ENCODE measurements around the gene CDR2.
"Not testable (repeated sequence)": the region's sequence is repeated elsewhere in the genome, so short reads cannot be mapped to it uniquely, and the experiment has no call there.

CDR2 gene

DNA sequence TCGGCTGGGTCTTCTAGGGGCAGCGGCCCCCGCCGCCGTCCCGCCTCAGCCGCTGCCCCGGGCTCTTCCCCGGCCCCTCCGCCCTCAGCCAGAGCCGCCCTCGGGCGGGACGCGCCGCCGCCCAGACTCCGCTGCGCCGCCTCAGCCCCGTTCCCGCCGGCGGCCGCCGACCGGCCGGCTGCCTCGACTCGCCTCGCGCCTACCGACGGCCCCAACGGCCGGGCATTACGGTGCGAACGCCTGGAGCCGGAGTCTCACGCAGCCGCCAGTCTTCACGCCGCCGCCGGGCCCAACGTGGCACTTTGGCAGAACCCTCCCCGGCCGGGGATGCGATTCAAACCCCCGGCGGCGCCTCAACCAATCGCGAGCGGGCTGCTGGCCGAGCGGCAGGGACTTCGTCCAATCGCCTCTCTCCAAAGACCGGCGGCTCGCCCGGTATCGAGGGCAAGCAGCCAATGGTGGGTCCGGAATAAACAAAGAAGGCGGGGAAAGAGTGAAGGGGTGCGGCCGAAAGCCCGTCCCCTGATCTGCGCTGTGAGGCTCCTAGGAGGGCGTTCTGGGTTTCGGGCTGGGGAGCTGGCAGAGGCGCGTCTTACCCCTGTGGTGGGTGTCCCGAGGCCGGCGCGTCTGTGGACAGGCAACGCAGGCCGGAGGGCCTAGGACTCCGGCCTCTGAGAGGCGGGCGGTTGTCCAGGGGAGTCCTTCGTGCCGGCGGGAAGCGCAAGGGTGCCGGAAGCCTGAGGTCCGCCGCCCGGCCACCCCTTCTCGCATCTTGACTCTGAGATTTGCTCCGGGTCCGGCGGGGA lies at the start of gene CDR2:
CDR2 (minus strand) TSS at position 309 of the 806 bp plus-strand sequence. CDS start 310 bp downstream, outside the sequence.
- peak; percentile 95 for DNase-seq (ENCODE audit: low read depth, low spot score)

DNA sequence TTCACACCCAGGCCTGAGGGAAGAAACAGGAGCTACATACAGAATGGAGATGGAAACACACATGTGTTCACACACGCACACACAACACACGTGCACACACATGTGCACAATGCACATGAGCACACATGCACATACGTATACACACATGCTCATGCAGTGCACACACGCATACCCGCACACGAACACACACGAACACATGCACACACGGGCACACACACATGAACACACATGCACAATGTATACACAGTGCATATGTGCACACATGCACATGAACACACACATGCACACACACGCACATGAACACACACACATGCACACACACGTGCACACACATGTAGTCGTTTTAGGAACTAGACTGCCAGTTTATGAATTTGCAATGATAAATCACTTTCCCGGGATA lies 49.3 kb upstream of the CDR2 start:
- DNase-seq (ENCODE audit: low read depth, low spot score): no peak

DNA sequence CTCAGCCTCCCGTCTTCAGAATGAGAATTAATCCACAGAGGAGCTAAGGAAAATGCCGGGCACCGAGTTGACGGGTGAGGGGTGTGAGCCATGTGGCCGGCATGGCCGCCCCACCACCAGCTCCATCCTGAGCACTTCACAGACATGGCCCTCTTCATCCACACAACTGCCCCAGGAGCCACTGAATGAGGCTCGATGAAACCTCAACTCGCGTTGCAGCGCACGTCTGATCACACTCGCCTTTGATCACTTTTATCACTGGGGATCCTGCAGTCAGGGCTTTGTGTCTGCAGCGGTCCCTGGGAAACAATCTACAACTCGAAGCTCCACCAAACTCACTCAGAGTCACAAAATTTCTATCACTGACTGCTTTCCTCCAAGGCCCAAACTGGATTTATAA lies 46.7 kb upstream of the CDR2 start:
- DNase-seq (ENCODE audit: low read depth, low spot score): no peak

DNA sequence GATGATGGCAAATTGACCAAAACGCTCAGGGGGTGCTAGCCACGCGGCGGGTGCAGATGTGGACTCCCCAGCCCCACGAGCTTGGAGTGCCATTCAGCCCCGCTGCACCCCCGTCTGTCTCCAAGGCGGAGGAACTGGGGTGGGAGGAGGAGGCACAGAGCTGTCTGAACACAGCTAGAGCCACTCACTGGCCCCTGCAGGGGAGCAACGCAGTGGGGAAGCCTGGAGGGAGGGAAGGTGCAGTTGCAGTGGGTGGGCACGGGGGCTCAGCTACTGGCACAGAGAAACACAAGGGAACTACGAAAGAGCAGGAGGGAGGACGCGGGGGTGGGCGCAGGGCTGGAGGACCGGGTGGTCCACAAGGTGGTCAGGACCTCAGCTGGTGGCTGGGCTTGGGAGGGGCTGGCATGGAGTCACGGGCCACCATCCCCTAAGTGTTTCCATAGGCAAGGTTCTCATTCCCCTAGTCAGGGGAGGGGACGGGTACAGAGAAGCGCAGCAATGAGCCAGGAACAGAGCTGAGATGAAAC lies 46.3 kb upstream of the CDR2 start:
- no peak for DNase-seq (ENCODE audit: low read depth, low spot score)

- DNase-seq (ENCODE audit: low read depth, low spot score): no peak
These were observed 45.5 kb upstream of the CDR2 start for GRCh38 chr16:22419908-22420307.

DNA sequence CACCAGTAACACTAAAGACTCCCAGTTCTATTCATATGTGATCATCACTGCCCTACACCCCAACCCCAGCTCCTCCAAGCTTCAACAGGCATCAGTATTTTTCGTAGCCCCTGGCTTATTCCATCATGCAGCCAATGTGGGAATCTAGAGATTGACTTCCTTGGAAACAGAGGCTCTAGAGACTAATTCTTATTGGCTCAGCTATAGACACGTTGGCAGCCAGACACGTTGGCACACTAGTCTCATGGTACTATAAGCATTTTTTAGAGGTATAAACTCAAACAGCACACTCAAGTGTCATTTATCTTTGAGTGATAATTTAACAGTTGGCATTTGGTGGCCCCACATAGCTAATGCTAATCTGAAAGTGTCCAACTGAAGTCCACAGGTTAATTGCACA lies 44.4 kb upstream of the CDR2 start:
- DNase-seq (ENCODE audit: low read depth, low spot score): no peak

DNA sequence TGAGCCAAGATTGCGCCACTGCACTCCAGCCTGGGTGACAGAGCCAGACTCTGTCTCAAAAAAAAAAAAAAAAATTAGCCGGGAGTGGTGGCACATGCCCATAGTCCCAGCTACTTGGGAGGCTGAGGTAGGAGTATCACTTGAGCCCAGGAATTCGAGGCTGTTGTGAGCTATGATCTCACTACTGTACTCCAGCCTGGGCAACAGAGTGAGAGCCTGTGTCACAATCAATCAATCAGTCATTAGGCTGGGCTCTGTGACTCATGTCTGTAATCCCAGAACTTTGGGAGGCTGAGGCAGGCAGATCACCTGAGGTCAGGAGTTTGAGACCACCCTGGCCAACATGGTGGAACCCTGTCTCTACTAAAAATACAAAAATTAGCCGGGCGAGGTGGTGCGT lies 43.4 kb upstream of the CDR2 start:
- DNase-seq (ENCODE audit: low read depth, low spot score): not testable (repeated sequence)

DNA sequence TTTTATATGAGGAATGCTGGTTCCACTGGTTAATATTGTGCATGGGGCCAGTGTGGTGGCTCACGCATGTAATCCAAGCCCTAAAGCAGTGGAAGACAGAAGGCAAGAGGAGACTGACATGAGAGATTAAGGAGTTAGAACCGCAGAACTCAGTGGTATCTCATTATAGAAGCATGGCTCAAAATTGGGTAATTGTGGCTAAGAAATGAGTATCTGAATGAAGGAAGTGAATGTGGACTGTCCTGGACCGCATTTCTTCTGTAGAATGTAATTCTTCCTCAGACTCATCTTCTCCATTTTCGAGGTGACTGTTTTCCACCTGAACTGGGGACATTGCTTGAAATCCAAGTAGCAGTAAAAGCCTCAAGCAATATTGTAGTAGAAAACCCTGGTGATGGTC lies 42.6 kb upstream of the CDR2 start:
- no peak for DNase-seq (ENCODE audit: low read depth, low spot score)

DNA sequence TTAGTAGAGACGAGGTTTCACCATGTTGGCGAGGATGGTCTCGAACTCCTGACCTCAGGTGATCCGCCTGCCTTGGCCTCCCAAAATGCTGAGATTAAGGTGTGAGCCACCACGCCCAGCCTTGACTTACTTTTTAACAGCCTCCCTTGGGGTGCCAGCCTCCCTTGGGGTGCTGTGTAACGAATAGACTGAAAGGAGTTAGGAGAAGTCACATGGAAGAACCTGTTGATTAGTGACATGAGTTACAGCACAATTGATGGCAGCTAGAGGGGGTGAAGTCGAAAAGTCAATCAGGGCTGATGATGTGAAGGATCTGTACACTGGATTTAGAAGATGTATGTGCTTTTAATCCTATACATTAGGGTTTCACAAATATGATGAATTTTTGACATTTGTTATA lies 39.4 kb upstream of the CDR2 start:
- DNase-seq (ENCODE audit: low read depth, low spot score): no peak

DNA sequence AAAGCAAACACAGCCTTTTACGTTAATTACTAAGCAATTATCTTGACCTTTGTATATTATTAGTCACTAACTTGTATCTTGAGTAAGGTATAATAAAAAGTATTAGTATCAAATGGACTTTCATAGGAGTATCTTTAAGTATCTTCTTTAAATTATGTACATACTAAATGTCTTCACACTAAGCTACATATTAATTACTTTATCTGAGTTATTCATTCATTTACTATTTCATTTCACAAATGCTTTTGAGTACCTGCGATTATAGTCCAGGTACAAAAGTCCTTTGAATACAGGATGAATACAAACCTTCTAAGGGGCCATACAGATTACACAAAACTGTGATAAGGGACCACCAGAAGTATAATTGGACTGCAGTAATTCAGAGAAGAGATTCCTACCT lies 33.1 kb upstream of the CDR2 start:
- no peak for DNase-seq (ENCODE audit: low read depth, low spot score)

DNA sequence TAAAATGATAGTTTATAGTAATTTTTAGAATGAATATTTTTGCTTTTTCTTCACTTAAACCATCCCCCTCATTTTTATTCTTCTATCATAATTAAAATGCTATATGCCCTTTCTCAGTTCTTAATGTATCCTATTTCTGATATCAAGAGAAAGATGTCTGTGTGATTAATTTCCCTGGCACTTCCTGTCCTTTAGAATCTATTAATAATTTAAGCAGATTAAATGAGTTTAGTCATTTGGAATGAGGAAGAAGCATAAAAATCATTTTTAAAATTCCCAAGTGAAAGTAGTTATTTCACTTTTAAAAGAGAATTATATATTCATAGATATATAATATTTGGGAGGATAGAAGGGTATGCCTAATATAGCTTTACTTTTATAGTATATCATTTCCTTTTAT lies 27.8 kb upstream of the CDR2 start:
- no peak for DNase-seq (ENCODE audit: low read depth, low spot score)

DNA sequence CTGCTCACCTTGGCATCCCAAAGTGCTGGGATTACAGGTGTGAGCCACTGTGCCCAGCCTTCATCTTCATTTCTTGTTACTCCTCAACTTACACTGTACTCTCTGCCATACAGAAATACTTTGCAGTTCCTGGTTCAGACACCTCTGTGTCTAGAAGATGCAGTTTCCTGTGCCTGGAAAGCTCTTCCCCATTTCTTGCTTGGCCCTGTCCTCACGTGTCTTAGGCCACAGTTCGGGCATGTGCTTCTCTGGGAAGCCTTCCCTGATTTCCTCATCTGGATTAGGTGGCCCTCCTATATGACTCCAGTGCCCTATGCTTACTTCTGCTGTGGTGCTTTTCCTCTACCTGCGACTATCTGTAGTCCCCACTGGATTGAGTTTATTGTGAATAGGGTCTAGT lies 26.5 kb upstream of the CDR2 start:
- no peak for DNase-seq (ENCODE audit: low read depth, low spot score)

GRCh38 chr16:22397931-22398330 lies 23.5 kb upstream of the CDR2 start:
- DNase-seq (ENCODE audit: low read depth, low spot score): no peak

GRCh38 chr16:22397464-22397863 lies 23.0 kb upstream of the CDR2 start:
- DNase-seq (ENCODE audit: low read depth, low spot score): no peak

DNA sequence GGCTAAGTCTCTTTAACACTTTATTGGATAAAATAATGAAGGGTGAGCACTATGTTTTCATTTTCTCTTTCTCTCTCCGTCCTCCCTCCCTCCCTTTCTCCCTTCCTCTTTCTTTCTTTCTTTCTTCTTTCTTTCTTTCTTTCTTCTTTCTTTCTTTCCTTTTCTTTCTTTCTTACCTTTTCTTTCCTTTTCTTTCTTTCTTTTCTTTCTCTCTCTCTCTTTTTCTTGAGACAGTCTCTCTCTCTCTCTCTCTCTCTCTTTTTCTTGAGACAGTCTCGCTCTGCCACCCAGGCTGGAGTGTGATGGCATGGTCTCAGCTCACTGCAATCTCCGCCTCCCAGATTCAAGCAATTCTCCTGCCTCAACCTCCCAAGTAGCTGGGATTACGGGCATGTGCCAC lies 21.5 kb upstream of the CDR2 start:
- no peak for DNase-seq (ENCODE audit: low read depth, low spot score)

DNA sequence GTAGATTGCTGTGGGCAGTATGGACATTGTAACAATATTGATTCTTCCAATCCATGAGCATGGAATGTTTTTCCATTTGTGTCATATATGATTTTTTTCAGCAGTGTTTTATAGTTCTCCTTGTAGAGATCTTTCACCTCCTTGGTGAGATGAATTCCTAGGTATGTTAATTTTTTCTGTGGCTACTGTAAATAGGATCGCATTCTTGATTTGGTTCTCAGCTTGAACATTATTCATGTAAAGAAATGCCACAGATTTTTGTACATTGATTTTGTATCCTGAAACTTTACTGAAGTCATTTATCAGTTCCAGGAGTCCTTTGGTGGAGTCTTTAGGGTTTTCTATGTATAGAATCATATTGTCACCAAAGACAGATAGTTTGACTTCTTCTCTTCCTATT lies 19.7 kb upstream of the CDR2 start:
- DNase-seq (ENCODE audit: low read depth, low spot score): no peak

GRCh38 chr16:22388101-22388644 lies 13.8 kb upstream of the CDR2 start:
- DNase-seq (ENCODE audit: low read depth, low spot score): no peak

DNA sequence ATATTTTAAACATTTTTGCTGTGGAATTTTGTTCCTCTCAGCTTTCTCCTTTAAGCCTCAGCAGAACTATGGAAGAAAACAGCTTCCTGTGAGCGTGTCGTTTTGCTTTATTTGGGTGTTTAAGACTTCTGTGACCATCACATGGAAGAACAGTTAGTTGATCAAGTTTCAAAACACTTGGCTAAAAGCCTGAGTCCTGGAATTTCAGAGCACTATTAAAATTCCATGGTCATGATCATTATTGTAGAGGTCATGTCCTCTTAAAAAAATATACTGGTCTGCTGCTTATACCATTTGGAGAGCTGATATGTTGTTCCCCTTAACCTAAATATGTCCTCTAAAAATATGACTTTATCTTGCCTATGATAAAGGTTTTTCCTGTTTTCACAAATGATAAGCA lies 12.6 kb upstream of the CDR2 start:
- no peak for DNase-seq (ENCODE audit: low read depth, low spot score)

GRCh38 chr16:22385196-22385595 lies 10.8 kb upstream of the CDR2 start:
- DNase-seq (ENCODE audit: low read depth, low spot score): no peak

GRCh38 chr16:22383827-22384226 lies 9.4 kb upstream of the CDR2 start:
- no peak for DNase-seq (ENCODE audit: low read depth, low spot score)

- no peak for DNase-seq (ENCODE audit: low read depth, low spot score)
These were observed 7.0 kb upstream of the CDR2 start for GRCh38 chr16:22381392-22381791.

DNA sequence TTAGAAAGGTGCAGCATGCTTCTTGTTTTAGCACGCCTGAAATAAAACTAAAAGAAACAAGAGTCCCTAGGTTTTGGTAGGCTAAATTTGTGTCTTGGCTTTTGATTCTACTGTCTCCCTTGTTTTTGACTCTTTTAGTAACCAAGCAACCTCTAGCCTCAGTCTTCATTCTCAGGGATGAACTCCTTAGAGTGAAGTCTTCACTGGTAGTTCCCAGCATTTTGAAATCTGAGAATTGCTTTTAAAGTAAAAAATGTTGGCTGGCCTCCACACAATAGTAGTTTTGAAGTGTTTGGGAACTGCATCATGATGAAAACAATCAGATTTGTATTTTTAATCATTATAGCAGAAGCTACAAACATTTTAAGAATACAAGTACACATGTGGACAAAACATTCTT lies 6.1 kb upstream of the CDR2 start:
- DNase-seq (ENCODE audit: low read depth, low spot score): no peak

DNA sequence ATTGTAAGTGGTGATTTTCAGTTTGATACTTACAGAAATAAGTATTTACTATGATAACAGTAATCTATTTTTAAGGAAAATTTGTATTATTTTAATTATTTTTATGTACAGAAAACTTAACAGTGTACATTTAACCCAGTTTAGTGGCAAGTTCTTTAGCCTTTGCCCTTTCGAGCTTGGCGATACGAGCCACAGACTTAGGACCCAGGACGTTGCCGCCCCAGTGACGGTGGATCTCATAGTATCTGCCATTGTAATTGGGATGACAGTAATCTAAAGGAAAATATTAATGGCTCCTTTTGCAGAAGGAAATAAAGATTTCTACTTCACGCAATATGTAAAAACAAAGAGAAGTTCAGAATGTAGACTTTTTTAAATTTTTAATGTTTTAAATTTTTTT lies 5.2 kb upstream of the CDR2 start:
- no peak for DNase-seq (ENCODE audit: low read depth, low spot score)

Measured in activated naive CD8-positive, alpha-beta T cell treated with anti-CD3 and anti-CD28 coated beads, Interleukin-2, amount 50 U/mL, for 16 hours (primary cell).